Stimulated activated CD8-positive, alpha-beta memory T cell treated with anti-CD3 and anti-CD28 coated beads, Interleukin-4, amount 100 ng/mL, for 48 hours (primary cell): ENCODE results near the gene NCAPD2.

Experiments used
- DNase-seq: peaks from one replicate; pipeline ENCODE4 v3.0.0-alpha.2; 2020

NCAPD2 gene

DNA sequence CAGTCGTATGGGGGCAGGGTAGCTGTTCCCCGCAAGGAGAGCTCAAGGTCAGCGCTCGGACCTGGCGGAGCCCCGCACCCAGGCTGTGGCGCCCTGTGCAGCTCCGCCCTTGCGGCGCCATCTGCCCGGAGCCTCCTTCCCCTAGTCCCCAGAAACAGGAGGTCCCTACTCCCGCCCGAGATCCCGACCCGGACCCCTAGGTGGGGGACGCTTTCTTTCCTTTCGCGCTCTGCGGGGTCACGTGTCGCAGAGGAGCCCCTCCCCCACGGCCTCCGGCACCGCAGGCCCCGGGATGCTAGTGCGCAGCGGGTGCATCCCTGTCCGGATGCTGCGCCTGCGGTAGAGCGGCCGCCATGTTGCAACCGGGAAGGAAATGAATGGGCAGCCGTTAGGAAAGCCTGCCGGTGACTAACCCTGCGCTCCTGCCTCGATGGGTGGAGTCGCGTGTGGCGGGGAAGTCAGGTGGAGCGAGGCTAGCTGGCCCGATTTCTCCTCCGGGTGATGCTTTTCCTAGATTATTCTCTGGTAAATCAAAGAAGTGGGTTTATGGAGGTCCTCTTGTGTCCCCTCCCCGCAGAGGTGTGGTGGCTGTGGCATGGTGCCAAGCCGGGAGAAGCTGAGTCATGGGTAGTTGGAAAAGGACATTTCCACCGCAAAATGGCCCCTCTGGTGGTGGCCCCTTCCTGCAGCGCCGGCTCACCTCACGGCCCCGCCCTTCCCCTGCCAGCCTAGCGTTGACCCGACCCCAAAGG is 41.2 kb downstream of the NCAPD2 start:
- DNase-seq: peak; percentile 84

DNA sequence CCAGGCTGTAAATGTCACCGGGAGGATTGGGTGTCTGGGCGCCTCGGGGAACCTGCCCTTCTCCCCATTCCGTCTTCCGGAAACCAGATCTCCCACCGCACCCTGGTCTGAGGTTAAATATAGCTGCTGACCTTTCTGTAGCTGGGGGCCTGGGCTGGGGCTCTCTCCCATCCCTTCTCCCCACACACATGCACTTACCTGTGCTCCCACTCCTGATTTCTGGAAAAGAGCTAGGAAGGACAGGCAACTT is 41.7 kb downstream of the NCAPD2 start:
- DNase-seq: no peak

DNA sequence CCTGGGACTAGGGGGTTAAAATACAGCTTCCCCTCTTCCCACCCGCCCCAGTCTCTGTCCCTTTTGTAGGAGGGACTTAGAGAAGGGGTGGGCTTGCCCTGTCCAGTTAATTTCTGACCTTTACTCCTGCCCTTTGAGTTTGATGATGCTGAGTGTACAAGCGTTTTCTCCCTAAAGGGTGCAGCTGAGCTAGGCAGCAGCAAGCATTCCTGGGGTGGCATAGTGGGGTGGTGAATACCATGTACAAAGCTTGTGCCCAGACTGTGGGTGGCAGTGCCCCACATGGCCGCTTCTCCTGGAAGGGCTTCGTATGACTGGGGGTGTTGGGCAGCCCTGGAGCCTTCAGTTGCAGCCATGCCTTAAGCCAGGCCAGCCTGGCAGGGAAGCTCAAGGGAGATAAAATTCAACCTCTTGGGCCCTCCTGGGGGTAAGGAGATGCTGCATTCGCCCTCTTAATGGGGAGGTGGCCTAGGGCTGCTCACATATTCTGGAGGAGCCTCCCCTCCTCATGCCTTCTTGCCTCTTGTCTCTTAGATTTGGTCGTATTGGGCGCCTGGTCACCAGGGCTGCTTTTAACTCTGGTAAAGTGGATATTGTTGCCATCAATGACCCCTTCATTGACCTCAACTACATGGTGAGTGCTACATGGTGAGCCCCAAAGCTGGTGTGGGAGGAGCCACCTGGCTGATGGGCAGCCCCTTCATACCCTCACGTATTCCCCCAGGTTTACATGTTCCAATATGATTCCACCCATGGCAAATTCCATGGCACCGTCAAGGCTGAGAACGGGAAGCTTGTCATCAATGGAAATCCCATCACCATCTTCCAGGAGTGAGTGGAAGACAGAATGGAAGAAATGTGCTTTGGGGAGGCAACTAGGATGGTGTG is 42.3 kb downstream of the NCAPD2 start:
- DNase-seq: peak; percentile 39

DNA sequence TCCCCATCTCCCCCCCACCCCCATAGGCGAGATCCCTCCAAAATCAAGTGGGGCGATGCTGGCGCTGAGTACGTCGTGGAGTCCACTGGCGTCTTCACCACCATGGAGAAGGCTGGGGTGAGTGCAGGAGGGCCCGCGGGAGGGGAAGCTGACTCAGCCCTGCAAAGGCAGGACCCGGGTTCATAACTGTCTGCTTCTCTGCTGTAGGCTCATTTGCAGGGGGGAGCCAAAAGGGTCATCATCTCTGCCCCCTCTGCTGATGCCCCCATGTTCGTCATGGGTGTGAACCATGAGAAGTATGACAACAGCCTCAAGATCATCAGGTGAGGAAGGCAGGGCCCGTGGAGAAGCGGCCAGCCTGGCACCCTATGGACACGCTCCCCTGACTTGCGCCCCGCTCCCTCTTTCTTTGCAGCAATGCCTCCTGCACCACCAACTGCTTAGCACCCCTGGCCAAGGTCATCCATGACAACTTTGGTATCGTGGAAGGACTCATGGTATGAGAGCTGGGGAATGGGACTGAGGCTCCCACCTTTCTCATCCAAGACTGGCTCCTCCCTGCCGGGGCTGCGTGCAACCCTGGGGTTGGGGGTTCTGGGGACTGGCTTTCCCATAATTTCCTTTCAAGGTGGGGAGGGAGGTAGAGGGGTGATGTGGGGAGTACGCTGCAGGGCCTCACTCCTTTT is 43.1 kb downstream of the NCAPD2 start:
- peak; percentile 51 for DNase-seq

DNA sequence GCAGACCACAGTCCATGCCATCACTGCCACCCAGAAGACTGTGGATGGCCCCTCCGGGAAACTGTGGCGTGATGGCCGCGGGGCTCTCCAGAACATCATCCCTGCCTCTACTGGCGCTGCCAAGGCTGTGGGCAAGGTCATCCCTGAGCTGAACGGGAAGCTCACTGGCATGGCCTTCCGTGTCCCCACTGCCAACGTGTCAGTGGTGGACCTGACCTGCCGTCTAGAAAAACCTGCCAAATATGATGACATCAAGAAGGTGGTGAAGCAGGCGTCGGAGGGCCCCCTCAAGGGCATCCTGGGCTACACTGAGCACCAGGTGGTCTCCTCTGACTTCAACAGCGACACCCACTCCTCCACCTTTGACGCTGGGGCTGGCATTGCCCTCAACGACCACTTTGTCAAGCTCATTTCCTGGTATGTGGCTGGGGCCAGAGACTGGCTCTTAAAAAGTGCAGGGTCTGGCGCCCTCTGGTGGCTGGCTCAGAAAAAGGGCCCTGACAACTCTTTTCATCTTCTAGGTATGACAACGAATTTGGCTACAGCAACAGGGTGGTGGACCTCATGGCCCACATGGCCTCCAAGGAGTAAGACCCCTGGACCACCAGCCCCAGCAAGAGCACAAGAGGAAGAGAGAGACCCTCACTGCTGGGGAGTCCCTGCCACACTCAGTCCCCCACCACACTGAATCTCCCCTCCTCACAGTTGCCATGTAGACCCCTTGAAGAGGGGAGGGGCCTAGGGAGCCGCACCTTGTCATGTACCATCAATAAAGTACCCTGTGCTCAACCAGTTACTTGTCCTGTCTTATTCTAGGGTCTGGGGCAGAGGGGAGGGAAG is 43.9 kb downstream of the NCAPD2 start:
- peak; percentile 90 for DNase-seq

DNA sequence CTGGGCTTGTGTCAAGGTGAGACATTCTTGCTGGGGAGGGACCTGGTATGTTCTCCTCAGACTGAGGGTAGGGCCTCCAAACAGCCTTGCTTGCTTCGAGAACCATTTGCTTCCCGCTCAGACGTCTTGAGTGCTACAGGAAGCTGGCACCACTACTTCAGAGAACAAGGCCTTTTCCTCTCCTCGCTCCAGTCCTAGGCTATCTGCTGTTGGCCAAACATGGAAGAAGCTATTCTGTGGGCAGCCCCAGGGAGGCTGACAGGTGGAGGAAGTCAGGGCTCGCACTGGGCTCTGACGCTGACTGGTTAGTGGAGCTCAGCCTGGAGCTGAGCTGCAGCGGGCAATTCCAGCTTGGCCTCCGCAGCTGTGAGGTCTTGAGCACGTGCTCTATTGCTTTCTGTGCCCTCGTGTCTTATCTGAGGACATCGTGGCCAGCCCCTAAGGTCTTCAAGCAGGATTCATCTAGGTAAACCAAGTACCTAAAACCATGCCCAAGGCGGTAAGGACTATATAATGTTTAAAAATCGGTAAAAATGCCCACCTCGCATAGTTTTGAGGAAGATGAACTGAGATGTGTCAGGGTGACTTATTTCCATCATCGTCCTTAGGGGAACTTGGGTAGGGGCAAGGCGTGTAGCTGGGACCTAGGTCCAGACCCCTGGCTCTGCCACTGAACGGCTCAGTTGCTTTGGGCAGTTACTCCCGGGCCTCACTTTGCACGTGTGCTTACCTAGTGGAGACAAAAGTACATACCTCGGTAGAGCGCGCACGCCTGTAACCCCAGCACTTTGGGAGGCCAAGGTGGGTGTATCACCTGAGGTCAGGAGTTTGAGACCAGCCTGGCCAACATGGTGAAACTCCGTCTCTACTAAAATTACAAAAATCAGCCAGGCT is 44.8 kb downstream of the NCAPD2 start:
- peak; percentile 66 for DNase-seq

DNA sequence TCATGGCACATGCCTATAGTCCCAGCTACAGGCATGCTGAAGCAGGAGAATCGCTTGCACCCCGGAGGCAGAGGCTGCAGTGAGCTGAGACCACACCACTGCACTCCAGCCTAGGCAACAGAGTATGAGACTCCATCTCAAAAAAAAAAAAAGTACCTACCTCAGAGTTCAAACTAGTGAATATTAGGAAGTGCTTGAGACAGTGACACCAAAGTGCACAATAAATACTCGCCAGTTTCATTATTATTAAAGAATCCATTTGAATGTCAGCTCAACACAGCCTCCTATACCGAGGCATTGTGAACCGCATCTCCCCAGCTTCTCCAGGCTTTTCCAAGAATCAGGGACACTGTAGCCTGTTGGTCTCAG is 45.4 kb downstream of the NCAPD2 start:
- no peak for DNase-seq

DNA sequence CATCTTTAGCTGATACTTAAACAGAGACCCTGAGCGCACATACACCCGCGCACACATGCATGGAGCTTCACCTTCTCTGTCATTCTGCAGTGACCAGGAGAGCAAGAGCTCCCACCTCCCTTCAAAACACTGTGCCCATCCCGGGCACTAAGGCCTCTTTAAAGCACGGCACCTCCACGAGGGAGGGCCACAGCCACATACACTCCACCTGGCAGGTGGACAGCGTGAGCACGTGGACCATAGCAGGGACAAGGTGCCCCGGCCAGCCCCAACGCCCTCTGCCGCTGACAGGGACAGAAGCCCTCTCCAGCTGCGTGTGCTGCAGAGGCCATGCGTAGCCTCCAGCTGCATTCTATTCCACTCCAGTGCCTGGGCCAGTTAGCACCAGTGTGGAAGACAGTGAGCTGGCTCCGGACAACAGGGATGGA is 45.8 kb downstream of the NCAPD2 start:
- DNase-seq: no peak

DNA sequence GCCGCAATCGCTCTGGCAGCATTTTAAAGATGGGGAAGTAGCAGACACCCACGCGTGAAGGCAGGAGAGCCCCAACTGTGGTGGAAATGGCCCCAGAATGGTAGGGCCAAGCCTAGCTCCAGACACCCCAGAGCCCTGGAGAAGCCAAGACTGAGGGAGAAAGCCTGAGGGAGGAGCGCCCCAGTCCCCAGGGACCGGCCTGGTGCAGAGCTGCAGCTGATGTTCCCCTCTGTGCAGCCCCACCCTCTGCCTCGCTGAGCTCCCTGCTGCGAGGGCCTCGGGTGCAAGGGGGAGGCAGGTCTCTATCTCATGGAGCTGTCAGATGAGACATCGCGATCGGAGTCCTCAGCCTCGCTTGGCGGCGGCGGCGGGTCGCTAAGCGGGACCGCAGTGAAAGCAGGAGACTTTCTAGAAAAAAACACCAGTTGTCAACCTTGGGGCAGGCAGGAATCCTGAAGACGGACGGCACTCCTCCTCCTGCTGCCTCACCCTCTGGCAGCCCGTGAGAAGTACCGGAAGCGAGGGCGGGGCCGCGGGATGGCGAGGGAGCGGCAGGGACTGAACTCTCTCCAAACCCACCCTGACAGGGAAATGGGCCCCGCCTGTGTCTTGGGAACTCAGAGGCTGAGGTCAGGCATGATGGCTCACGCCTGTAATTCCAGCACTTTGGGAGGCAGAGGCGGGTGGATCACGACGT is 46.4 kb downstream of the NCAPD2 start:
- DNase-seq: peak; percentile 70

DNA sequence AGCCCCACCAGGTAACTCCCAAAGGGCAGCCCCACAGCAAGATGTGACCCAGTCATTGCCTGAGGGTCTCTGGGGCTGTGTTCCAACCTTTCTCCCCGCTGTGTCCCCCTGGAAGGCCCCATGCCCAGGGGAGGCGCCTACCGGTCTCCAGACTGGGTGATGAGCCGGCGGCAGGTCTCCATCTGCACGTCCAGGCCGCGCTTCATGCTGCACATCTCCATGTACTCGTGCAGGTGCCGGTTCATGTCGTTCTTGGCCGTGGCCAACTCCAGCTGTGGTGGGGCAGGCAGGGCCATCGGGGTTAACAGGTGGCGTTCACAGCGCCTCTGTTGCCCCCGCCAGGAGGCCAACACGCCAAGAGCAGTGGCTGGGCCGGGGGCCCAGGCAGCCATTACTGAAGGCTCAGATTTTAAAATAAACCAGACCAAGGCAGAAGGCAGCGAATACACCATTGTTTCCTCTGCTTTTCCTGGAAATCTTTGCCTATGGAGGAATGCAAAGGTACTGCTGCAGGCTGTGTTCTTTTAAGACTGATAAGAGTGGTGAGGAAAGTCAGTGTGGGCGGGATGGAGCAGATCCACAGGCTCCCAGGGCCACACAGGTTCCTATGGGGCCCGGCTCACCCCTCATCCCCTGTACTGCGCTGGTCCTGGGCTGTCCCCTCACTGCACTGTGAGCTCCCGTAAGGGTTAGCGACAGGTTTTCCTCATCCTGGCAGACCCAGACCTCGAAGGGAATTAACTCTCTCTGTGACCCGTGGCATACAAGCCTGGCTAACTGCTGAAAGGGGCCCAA is 47.7 kb downstream of the NCAPD2 start:
- no peak for DNase-seq

DNA sequence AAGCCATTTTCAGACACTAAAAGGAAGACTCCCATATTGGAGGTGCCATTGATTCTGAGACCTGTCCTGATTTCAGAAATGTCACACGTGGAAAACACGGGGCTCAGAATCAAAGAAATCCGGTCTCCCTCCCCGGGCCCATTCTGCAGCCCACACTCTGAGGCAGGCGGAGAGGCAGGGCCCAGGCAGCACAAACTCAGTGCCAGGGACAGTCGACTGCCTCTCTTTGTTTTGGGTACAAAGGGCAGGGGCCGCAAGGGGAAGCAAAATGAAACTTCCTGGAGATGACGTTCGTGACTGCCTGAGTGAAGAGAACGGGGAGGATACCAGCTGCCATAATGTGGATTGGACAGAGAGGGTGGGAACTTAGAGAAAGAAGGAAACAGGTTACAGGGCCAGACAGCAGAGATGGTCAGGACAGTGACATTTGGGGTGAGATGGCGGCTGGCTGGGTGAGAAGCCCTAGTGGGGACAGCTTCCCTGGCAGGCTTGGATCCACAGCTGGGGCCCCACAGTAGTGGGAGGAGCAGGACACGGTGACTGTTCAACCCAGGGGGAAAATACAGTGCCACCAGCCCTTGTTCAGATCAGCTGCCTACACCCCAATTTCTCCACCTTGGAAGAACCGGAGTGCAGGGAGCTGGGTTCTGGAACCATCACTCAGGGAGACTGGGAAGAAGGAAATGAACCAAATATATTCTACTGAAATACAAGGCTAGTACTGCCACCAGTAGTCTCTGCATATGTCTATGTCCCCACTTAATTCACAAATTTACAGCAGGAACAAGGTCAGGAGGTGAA is 48.5 kb downstream of the NCAPD2 start:
- no peak for DNase-seq

DNA sequence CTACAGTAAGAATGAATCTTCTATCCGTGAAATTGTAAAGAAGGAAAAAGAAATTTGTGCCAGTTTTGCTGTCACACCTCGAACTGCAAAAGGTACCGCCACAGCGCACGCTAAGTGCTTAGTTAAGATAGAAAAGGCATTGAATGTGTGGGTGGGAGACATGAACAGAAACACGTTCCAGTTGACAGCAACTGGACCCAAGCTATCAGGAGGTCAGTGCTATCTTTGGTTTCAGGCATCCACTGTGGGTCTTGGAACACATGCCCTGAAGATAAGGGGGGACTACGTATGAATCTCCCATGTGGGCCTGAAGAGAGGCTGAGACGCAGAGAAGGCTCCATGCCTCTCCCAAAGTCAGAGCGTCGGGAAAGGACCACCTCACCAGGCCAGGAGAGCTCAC is 52.1 kb downstream of the NCAPD2 start:
- no peak for DNase-seq

DNA sequence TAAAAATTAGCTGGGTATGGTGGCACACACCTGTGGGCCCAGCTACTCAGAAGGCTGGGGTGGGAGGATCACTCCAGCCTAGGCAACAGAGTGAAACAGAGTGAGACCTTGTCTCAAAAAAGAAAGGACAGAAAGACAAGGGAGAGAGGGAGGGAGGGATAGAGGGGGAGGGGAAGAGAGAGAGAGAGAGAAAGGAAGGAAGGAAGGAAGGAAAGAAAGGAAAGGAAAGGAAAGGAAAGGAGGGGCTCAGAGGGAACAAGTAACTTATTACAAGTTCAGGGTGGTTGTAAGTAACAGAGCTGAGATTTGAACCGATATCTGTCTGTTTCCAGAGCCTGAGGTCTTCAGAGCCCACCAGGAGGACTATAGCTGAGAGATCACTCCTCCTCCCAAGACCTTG is 53.7 kb downstream of the NCAPD2 start:
- no peak for DNase-seq

DNA sequence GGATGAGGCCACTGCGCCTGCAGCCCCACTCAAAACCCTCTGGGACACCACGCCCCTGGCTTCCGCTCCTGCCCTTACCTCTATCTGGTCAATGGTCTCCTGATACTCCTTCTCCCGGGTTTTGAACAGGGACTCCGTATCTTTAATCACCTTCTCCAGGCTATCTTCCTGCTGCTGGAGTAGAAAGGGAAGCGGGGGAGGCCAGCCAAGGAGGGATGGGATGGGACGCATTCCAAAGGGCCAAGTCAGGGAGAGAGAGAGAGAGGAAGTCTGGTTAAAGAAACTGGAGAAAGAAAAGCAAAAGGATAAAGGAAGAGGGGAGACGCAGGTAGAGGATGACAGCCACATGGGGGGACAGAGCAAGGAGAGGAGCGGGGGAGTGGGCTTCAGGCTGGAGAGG is 54.1 kb downstream of the NCAPD2 start:
- DNase-seq: no peak

DNA sequence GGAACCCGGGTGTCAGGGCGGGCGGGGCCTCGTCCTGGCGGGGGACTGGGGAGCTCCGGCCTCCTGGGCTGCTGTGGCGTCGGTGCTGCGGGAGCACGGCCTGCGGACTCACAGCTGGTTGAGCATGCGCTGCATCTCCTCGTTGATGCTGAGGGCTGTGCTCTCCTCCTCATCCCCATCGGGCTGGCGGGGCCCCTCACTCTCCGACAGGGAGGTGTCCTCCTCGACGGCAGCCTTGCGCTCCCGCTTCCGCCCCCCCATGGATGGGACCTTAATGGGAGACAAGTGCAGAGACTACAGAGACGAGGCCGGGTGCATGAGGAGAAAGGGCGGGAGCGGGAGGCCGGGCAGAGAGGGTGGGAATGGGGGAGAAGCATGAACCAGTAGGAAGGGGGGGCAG is 54.7 kb downstream of the NCAPD2 start:
- DNase-seq: no peak

DNA sequence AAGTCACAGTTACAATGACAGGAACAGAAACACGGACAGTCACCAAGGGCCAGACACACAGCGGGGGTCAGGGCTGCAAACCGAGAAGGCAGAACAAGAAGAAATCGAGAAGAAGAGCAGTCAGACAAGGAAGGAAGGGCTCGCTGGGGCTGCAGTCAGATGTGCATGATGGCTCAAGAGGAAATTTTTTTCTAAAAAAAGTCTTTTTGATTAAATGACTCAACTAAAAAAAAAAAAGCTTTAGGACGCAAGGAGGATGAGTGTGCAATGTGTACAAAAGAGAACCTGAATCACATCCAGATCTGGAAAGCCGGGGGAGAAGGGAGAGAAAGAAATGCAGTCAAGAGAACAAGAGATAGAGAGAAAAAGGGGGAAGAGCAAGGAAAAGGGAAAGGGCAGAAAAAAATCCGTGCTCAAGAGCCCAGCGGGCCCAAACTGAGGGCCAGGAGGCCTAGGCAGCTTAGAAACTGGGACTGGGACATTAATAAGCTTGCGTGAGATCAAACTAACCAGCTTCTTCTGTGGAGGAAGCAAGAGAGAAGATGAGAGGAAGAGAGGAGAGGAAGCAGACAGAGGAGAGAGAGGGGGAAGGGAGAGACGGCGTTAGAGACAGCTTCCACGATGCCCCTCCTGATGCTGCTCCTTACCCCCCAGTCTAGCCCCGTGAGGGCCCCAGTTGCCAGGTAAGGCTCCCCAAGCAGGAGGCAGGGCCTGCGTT is 55.2 kb downstream of the NCAPD2 start:
- no peak for DNase-seq

DNA sequence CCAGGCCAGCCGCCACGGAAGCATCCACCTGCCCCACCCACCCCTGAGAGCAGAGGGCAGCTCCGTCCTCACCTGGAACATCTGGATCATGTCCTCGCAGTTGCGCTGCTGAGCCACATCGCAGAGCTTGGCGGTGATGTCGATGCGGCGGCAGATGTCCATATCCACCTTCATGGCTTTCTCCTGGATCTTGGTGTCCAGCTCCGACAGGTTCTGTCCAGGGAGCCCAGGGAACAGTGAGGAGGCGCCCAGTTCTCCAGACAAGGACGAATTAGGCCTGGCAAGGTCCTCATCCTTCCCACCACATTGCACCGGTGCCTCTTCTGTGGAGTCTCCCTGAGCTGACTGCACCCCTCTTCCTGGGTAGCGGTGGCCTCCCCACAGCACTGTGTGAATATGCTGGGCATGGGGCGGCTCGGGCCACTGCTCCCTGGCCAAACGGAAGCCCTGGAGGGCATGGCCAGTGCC is 55.8 kb downstream of the NCAPD2 start:
- no peak for DNase-seq

DNA sequence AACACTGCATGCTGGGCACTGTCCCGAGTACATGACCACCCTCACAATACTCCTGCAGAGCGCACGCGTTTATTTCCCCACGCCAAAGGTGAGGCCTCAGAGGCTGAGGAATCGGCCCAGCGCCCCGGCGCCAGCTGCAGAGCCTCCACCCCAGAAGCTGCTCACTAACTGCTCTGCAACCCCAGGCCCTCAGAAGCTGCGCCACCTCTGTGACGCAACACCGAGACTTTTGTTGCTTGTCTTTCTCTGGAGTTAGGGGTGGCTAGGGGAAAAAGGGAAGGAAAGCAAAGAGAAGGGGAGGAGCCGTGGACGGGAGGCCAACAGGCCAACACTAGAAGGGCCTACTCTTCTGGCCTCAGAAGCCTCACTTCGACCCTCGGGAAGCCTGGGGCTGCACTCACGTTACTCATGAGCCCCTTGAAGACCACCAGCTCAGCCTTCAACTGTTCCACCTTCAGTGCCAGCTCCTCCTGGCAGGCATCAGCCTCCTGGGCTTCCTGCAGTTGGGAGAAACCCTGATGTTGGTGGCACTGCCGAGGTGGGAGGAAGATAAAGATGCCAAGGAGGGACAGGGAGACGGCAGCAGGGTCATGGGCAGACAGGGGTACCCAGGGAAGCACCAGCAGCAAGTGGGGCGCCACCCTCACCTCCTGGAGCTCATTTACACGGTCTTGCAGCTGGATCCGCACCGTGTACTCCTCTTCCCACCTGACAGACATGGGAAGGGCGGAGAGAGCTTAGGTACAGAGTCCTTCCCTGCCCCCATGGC is 56.6 kb downstream of the NCAPD2 start:
- DNase-seq: no peak
